Neural progenitor cell (in vitro differentiated cells): Measurements from ENCODE around the gene RBMS1.

Experiments
- EZH2 ChIP-seq: fragments of 200-600 bp; sonication (generic); IDR thresholded peaks from 2 replicates; pipeline ENCODE4 v1.6.1; 2017; ENCODE audit warnings: antibody characterized with exemption, mild to moderate bottlenecking, moderate library complexity
- TF ChIP-seq, protein P1 (sequence below): fragments of 200-600 bp; sonication (generic); IDR thresholded peaks from 2 replicates; pipeline ENCODE4 v1.5.1; 2017; ENCODE audit warnings: antibody characterized with exemption, mild to moderate bottlenecking

- TF ChIP-seq, protein P1, sequence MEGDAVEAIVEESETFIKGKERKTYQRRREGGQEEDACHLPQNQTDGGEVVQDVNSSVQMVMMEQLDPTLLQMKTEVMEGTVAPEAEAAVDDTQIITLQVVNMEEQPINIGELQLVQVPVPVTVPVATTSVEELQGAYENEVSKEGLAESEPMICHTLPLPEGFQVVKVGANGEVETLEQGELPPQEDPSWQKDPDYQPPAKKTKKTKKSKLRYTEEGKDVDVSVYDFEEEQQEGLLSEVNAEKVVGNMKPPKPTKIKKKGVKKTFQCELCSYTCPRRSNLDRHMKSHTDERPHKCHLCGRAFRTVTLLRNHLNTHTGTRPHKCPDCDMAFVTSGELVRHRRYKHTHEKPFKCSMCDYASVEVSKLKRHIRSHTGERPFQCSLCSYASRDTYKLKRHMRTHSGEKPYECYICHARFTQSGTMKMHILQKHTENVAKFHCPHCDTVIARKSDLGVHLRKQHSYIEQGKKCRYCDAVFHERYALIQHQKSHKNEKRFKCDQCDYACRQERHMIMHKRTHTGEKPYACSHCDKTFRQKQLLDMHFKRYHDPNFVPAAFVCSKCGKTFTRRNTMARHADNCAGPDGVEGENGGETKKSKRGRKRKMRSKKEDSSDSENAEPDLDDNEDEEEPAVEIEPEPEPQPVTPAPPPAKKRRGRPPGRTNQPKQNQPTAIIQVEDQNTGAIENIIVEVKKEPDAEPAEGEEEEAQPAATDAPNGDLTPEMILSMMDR = no peak
- no peak for TF ChIP-seq EZH2
Measured at GRCh38 chr2:160331258-160332025, 162.2 kb downstream of the RBMS1 start.
